NCI-H2029 (cell line): ENCODE results near the gene SYNGAP1.
A peak's percentile ranks its signal among the peaks of the same experiment; 100 is the strongest.

Source experiments
- DNase-seq: peaks from one replicate; lab custom pipeline; 2025; lab: John Stamatoyannopoulos, UW

The SYNGAP1 gene

GRCh38 chr6:33404884-33405283 lies 15.0 kb upstream of the SYNGAP1 start:
- no peak for DNase-seq

DNA sequence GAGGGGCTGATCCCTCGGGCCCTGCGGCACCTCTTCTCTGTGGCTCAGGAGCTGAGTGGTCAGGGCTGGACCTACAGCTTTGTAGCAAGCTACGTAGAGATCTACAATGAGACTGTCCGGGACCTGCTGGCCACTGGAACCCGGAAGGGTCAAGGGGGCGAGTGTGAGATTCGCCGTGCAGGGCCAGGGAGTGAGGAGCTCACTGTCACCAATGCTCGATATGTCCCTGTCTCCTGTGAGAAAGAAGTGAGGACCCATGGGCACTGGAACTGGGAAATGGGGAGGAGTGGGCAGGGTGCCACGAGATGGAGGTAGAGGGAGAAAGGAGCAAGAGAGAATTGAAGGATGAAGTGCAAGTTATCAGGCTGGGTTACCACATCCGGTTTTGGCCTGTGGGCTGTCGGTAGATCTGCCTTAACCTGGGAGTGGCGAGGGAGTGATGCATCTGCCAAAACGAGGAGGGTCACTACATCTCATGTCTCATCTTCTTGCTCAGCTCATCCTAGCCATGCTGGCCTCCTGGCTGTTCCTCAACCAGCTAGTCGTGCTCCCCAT lies 14.4 kb upstream of the SYNGAP1 start:
- no peak for DNase-seq

- no peak for DNase-seq
Measured at GRCh38 chr6:33406126-33406525, 13.7 kb upstream of the SYNGAP1 start.

DNA sequence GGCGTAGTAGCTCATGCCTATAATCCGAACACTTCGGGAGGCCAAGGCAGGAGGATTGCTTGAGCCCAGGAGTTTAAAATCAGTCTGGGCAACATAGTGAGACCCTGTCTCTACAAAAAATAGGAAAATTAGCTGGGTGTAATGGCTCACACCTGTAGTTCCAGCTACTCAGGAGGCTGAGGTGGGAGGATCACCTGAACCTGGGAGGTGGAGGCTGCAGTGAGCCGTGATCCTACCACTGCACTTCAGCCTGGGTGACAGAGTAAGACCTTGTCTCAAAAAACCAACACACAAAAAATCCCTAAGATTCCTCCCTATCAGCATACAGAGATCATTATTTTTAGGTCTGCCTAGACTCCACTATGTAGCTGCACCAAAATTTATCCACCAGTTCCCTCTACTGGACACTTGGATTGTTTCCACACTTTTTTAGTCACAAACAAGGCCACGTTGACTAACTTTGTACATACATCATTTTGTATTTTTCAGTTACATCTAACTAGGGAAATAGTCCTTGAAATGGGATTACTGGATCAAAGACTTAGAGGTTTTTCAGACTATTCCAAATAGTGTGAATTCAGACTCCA lies 12.6 kb upstream of the SYNGAP1 start:
- DNase-seq, result peak; percentile 21

- DNase-seq, result peak; percentile 97
Measured at GRCh38 chr6:33410050-33410710, 9.7 kb upstream of the SYNGAP1 start.

GRCh38 chr6:33410711-33411631 lies 8.9 kb upstream of the SYNGAP1 start, which contains the start of gene PHF1:
TSS of gene PHF1 (plus strand) at chr6:33411014. CDS start at chr6:33412264, 1,250 bp downstream.
- peak; percentile 77 for DNase-seq

DNA sequence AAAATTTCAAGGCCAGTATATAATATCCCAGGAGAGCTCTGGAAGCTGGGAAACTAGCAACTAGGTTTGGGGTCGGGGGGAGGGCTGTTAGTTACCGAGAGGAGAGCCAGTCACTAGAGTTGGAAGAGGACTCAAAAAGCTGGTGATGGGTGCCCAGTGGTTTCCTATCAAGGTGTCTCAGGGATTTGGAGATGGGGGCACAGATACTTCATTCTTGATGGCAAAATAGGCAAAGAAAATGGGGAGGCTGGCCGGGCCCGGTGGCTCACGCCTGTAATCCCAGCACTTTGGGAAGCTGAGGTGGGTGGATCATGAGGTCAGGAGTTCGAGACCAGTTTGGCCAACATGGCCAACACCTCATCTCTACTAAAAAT lies 8.2 kb upstream of the SYNGAP1 start:
- DNase-seq, result no peak

GRCh38 chr6:33412140-33413009 lies 7.5 kb upstream of the SYNGAP1 start:
- DNase-seq, result no peak

GRCh38 chr6:33413241-33414120 lies 6.4 kb upstream of the SYNGAP1 start:
- no peak for DNase-seq

DNA sequence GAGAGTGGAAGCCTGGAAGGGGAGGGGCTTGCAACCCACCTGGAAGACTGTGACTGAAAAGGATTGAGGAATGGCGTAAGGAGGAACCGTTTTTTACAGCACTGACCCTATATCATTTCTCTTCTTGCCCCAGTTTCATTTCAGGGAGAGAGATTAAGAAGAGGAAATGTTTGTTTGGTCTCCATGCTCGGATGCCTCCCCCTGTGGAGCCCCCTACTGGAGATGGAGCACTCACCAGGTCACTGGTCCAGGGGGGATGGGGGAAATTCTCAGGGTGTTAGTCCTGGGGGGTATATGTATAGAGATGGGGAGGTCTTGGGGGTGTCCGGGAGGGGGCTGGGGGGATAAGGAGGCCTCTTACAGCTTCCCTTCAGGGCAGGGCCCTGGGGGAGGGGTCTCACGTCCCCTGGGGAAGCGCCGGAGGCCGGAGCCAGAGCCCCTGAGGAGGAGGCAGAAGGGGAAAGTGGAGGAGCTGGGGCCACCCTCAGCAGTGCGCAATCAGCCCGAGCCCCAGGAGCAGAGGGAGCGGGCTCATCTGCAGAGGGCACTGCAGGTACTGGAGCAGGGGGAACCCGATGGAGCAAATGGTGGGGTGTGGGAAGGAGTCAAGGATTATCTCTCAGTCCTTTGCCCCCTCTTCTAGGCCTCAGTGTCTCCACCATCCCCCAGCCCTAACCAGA lies 5.1 kb upstream of the SYNGAP1 start:
- no peak for DNase-seq

- DNase-seq, result no peak
Measured at GRCh38 chr6:33415831-33416230, 4.0 kb upstream of the SYNGAP1 start.

DNA sequence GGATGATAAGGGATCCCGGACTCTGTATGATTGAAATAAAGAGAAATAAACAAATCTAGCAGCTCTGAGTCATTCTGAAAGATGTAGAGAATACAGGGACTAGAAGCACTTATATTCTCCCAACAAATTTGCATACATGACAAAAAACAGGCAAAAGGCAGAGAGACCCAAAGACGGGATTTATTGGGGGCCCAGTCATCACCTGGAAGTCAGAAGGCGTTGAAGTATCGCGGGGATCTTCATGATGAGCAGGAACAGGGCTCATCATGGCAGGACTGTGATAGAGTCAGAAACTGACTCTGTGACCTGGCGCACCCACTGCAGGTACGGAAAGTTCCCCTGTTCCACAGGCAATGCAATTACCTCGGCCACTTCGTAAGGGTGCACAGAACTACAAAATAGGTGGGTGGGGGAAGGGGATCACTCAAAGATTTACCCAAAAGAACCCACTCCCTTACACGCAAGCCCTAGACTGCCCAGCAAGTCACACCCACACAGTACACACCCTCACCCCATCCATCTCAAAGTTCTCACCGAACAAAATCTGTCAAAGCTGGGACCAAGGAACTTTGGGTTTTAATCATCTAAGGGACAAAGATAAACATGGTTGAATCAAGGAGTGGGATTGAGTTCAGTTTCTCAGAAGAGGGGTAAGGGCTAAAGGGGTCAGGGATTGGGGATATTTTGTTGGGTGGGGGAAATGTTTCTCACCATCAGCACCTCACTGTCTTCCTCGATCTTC lies 3.3 kb upstream of the SYNGAP1 start:
- no peak for DNase-seq

GRCh38 chr6:33417128-33417902 lies 2.5 kb upstream of the SYNGAP1 start:
- DNase-seq, result no peak

- DNase-seq, result peak; percentile 100
Measured at GRCh38 chr6:33417903-33418689, 1.8 kb upstream of the SYNGAP1 start, which contains the start of gene CUTA. TSS of gene CUTA (minus strand) at chr6:33418107. CDS start at chr6:33418000, 107 bp downstream.

DNA sequence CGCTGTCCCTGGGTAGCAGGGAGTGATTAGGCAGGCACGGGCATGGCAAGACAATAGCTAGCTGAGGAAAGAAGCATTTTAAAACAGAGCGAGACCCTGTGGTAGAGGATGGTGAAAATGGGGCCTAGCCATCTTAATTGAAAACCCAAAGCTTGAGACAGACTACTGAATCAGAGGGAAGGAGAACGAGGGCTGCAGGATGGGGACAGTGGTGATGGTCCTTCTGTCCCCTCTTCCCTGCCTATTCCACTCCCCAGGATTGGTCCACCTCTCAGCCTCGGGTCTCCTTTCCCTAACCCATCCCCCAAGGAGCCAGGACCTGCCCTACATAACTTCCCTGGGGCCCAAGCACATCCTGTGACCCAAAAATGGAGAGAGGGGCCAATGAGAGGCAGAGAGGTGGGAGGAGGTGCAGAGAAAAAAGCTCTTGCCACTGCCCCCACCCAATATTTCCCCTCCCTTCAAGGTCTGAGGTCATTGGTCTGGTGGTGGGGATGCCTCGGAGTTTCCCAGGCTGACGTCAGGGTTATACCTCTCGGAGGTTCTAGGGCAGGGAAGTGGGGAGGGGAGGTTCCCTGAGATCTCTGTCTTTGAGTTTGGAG lies 1.1 kb upstream of the SYNGAP1 start:
- DNase-seq, result no peak

DNA sequence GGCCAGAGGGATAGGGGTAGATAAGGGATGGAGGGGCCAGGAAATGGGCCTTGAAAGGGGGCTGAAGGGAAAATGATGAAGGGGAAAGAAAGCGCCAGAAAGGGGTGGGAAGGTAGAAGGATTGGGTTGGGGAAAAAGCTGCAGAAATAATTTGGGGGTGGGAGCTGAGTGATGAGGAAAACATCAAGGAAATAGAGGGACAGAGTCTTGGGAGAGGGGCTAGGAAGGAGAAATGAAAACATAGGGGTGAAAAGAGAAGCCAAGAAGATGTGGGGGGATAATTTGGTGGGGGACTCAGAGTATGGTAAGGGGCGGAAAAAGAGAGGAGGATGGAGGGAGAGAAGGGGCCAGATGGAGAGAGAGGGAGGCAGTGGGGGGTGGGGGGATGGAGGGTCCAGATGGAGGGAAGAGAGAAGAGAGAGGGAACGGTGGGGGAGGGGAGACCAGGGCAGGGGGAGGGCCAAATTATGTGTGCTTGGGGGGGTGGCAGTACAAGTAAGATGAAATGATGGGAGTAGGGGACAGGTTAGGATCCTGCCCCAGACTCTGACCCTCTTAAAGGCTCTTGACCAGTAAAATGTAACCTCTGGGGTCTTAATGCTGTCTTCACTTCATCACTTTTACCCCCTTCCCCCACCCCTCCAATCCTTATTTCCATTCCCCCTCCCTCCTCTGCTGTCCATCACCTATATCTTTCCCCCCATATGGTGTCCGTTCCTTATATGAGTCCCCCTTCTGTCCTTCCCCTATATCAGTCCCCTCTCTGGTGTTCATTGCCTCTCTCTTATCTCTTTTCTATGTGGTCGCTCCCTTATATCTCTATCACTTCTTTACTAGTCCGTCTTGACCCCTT lies 852 bp downstream of the SYNGAP1 start:
- no peak for DNase-seq
